ENCODE measurements around the gene SORL1.
A peak's percentile ranks its signal among the peaks of the same experiment; 100 is the strongest.
"Not testable (repeated sequence)": the region's sequence is repeated elsewhere in the genome, so short reads cannot be mapped to it uniquely, and the experiment has no call there.

SORL1 gene

GRCh38 chr11:121563900-121564822 lies 112.0 kb downstream of the SORL1 start:
- no peak for DNase-seq

- DNase-seq, result no peak
Observed at GRCh38 chr11:121564948-121565684, 113.0 kb downstream of the SORL1 start.

- no peak for DNase-seq
Observed at GRCh38 chr11:121566279-121567168, 114.4 kb downstream of the SORL1 start.

- DNase-seq, result no peak
Observed at GRCh38 chr11:121567995-121568394, 115.9 kb downstream of the SORL1 start.

GRCh38 chr11:121569332-121570299 lies 117.5 kb downstream of the SORL1 start:
- not testable (repeated sequence) for DNase-seq

- DNase-seq, result no peak
Observed at GRCh38 chr11:121570453-121570852, 118.3 kb downstream of the SORL1 start.

GRCh38 chr11:121571506-121571905 lies 119.4 kb downstream of the SORL1 start:
- DNase-seq, result no peak

GRCh38 chr11:121572571-121573059 lies 120.5 kb downstream of the SORL1 start:
- peak in 1 of 2 donors; percentile 50 for DNase-seq

GRCh38 chr11:121574801-121575200 lies 122.7 kb downstream of the SORL1 start:
- DNase-seq, result no peak

GRCh38 chr11:121575250-121575962 lies 123.3 kb downstream of the SORL1 start:
- peak; percentile 95 to 96 for DNase-seq

- no peak for DNase-seq
Observed at GRCh38 chr11:121575963-121576290, 123.8 kb downstream of the SORL1 start.

GRCh38 chr11:121576531-121576930 lies 124.4 kb downstream of the SORL1 start:
- DNase-seq, result peak; percentile 25 to 57

- DNase-seq, result no peak
Observed at GRCh38 chr11:121577106-121577848, 125.2 kb downstream of the SORL1 start.

- DNase-seq, result peak; percentile 77 to 89
Observed at GRCh38 chr11:121578251-121578976, 126.3 kb downstream of the SORL1 start.

- DNase-seq, result no peak
Observed at GRCh38 chr11:121580154-121580553, 128.0 kb downstream of the SORL1 start.

GRCh38 chr11:121581607-121582006 lies 129.5 kb downstream of the SORL1 start:
- no peak for DNase-seq

- DNase-seq, result peak in 1 of 2 donors; percentile 24
Observed at GRCh38 chr11:121582296-121582695, 130.2 kb downstream of the SORL1 start.

GRCh38 chr11:121583825-121584224 lies 131.7 kb downstream of the SORL1 start:
- no peak for DNase-seq

GRCh38 chr11:121586750-121587149 lies 134.6 kb downstream of the SORL1 start:
- DNase-seq, result no peak
